ENCODE data around the gene PDCD1LG2.

DNA sequence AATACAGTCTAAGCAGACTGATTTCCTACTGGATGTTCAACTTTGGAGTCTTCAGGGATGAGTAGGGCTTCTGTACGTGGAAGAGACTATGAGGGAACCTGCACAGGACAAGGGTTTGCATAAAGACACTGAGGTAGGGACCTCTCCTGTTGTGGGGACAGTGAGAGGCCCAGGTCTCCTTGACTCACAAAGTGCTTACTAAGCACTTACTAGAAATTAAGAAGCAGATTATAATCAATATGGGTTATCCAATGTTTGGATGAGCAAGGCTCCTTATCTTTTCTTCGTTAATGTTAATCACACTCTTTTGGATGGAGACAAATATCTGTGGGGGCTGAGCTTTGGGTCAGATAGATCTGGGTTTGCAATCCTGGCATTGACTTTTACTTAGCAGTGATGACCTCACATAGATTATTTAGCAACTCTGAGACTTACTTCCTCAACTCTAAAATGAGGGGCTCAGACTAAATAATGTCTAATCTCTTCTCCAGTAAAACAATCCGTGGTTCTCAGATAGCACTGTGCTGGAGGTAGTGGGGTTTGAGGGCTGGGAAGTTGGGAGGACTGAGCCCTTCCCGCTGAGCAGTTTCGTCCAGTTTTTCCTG is 45.9 kb downstream of the PDCD1LG2 start:
- TF ChIP-seq POLR2AphosphoS5 (IDR thresholded peaks at IDR 0.05; ENCODE audit: low read depth, low read length) (no peak), TAF1 (IDR thresholded peaks at IDR 0.05; ENCODE audit: borderline replicate concordance, insufficient read depth, low read length) (no peak), REST (IDR thresholded peaks at IDR 0.05; ENCODE audit: insufficient read depth in 1 of 2, low read depth in 2 of 2, low read length in 2 of 2) (no peak), SIN3A (IDR thresholded peaks at IDR 0.05; ENCODE audit: borderline replicate concordance, insufficient read depth, low read length) (no peak)

All from PFSK-1 (cell line).